Mononuclear cell (primary cell): ENCODE measurements around the gene GDPD5. TPM values are rescaled to one million over a fixed set of nuclear protein-coding genes. Genes with fewer than 3 reads are reported as not detected.

Experiments
- H3K27me3 ChIP-seq: 2 replicates; pipeline ENCODE4 v1.6.0; 2011; ENCODE audit warnings: low read length, control low read depth; ENCODE audit not compliant: insufficient read depth
- H3K4me1 ChIP-seq: 2 replicates; pipeline ENCODE4 v1.5.1; 2011; ENCODE audit warnings: mild to moderate bottlenecking, low read length, control low read depth; ENCODE audit not compliant: insufficient read depth
- H3K4me3 ChIP-seq: 2 replicates; pipeline ENCODE4 v1.5.1; 2011; ENCODE audit warnings: mild to moderate bottlenecking, low read length, moderate library complexity
- H3K9me3 ChIP-seq: 2 replicates; pipeline ENCODE4 v1.5.1; 2011; ENCODE audit warnings: low read depth, mild to moderate bottlenecking, control low read depth, low read length
- total RNA-seq: library from RNA; depleted of rRNA; stranded (reverse); fragments of >200 nt; gene quantifications from one replicate; pipeline ENCODE4 v1.2.3, GENCODE V29; 2012

GDPD5 gene
- total RNA-seq, 1 donor = 14.5 TPM

GRCh38 chr11:75471176-75471973 is 54.4 kb downstream of the GDPD5 start:
- no peaks in the 10 kb centered on the region for H3K27me3 ChIP-seq
- no peaks in the 10 kb centered on the region for H3K9me3 ChIP-seq
- H3K4me1 ChIP-seq = peaks cover 20% of the 10 kb centered on the region
- H3K4me3 ChIP-seq = no peak overlapping the region

GRCh38 chr11:75470476-75471080 is 55.2 kb downstream of the GDPD5 start:
- H3K27me3 ChIP-seq = no peaks in the 10 kb centered on the region
- H3K9me3 ChIP-seq = no peaks in the 10 kb centered on the region
- H3K4me1 ChIP-seq = peaks cover 15% of the 10 kb centered on the region
- no peak overlapping the region for H3K4me3 ChIP-seq

GRCh38 chr11:75469785-75470405 is 55.8 kb downstream of the GDPD5 start:
- Histone ChIP-seq H3K4me3 (no peak overlapping the region), H3K4me1 (peaks cover 8% of the 10 kb centered on the region), H3K9me3 (no peaks in the 10 kb centered on the region), H3K27me3 (no peaks in the 10 kb centered on the region)

GRCh38 chr11:75468534-75469340 is 57.0 kb downstream of the GDPD5 start:
- no peaks in the 10 kb centered on the region for H3K27me3 ChIP-seq
- H3K9me3 ChIP-seq = no peaks in the 10 kb centered on the region
- no peak overlapping the region for H3K4me3 ChIP-seq
- no peaks in the 10 kb centered on the region for H3K4me1 ChIP-seq

GRCh38 chr11:75467881-75468280 is 57.9 kb downstream of the GDPD5 start:
- Histone ChIP-seq H3K4me1 (no peaks in the 10 kb centered on the region), H3K27me3 (no peaks in the 10 kb centered on the region), H3K4me3 (no peak overlapping the region), H3K9me3 (no peaks in the 10 kb centered on the region)

GRCh38 chr11:75467311-75467710 is 58.4 kb downstream of the GDPD5 start:
- Histone ChIP-seq H3K4me3 (no peak overlapping the region), H3K27me3 (no peaks in the 10 kb centered on the region), H3K4me1 (no peaks in the 10 kb centered on the region)

GRCh38 chr11:75465701-75466531 is 59.8 kb downstream of the GDPD5 start:
- Histone ChIP-seq H3K27me3 (no peaks in the 10 kb centered on the region), H3K4me3 (no peak overlapping the region), H3K4me1 (no peaks in the 10 kb centered on the region), H3K9me3 (no peaks in the 10 kb centered on the region)

More at GRCh38 chr11:75467311-75467710, 58.4 kb downstream of the GDPD5 start:
- no peaks in the 10 kb centered on the region for H3K9me3 ChIP-seq

- no peaks in the 10 kb centered on the region for H3K9me3 ChIP-seq
- no peaks in the 10 kb centered on the region for H3K27me3 ChIP-seq
- no peak overlapping the region for H3K4me3 ChIP-seq
- no peaks in the 10 kb centered on the region for H3K4me1 ChIP-seq
Observed at GRCh38 chr11:75463106-75463774, 62.5 kb downstream of the GDPD5 start.

GRCh38 chr11:75462117-75462653 is 63.6 kb downstream of the GDPD5 start:
- H3K4me3 ChIP-seq = no peak overlapping the region
- no peaks in the 10 kb centered on the region for H3K27me3 ChIP-seq
- H3K9me3 ChIP-seq = no peaks in the 10 kb centered on the region
- H3K4me1 ChIP-seq = no peaks in the 10 kb centered on the region

GRCh38 chr11:75461151-75461550 is 64.6 kb downstream of the GDPD5 start:
- Histone ChIP-seq H3K4me1 (no peaks in the 10 kb centered on the region), H3K4me3 (no peak overlapping the region), H3K27me3 (no peaks in the 10 kb centered on the region), H3K9me3 (no peaks in the 10 kb centered on the region)

- no peaks in the 10 kb centered on the region for H3K4me1 ChIP-seq
- no peaks in the 10 kb centered on the region for H3K27me3 ChIP-seq
- H3K4me3 ChIP-seq = no peak overlapping the region
- H3K9me3 ChIP-seq = no peaks in the 10 kb centered on the region
Observed at GRCh38 chr11:75456596-75457183, 69.1 kb downstream of the GDPD5 start.

- Histone ChIP-seq H3K27me3 (no peaks in the 10 kb centered on the region), H3K9me3 (no peaks in the 10 kb centered on the region), H3K4me1 (no peaks in the 10 kb centered on the region), H3K4me3 (no peak overlapping the region)
Observed at GRCh38 chr11:75454987-75455386, 70.8 kb downstream of the GDPD5 start.

GRCh38 chr11:75453916-75454655 is 71.7 kb downstream of the GDPD5 start:
- no peaks in the 10 kb centered on the region for H3K27me3 ChIP-seq
- no peaks in the 10 kb centered on the region for H3K9me3 ChIP-seq
- no peak overlapping the region for H3K4me3 ChIP-seq
- H3K4me1 ChIP-seq = no peaks in the 10 kb centered on the region
